Stimulated activated CD8-positive, alpha-beta memory T cell treated with anti-CD3 and anti-CD28 coated beads, Interleukin-2, amount 100 ng/mL, for 48 hours (primary cell): ENCODE results near the gene SOX6.
"Not testable (repeated sequence)": the region's sequence is repeated elsewhere in the genome, so short reads cannot be mapped to it uniquely, and the experiment has no call there.

ENCODE experiments used
- DNase-seq, 2 donors: peaks; one replicate each; pipeline ENCODE4 v3.0.0-alpha.2; 2020; ENCODE audit warnings: low read depth in 2 of 2

The SOX6 gene

GRCh38 chr11:16149476-16149875 lies 206.9 kb downstream of the SOX6 start:
- no peak for DNase-seq

GRCh38 chr11:16148301-16148931 lies 207.9 kb downstream of the SOX6 start:
- no peak for DNase-seq

- not testable (repeated sequence) for DNase-seq
Observed at GRCh38 chr11:16146980-16147379, 209.4 kb downstream of the SOX6 start.

- not testable (repeated sequence) for DNase-seq
Observed at GRCh38 chr11:16141614-16142013, 214.7 kb downstream of the SOX6 start.

GRCh38 chr11:16141162-16141561 lies 215.2 kb downstream of the SOX6 start:
- DNase-seq, result not testable (repeated sequence)

GRCh38 chr11:16136792-16137390 lies 219.5 kb downstream of the SOX6 start:
- no peak for DNase-seq

GRCh38 chr11:16133867-16134266 lies 222.5 kb downstream of the SOX6 start:
- no peak for DNase-seq

- no peak for DNase-seq
Observed at GRCh38 chr11:16127732-16128131, 228.6 kb downstream of the SOX6 start.

DNA sequence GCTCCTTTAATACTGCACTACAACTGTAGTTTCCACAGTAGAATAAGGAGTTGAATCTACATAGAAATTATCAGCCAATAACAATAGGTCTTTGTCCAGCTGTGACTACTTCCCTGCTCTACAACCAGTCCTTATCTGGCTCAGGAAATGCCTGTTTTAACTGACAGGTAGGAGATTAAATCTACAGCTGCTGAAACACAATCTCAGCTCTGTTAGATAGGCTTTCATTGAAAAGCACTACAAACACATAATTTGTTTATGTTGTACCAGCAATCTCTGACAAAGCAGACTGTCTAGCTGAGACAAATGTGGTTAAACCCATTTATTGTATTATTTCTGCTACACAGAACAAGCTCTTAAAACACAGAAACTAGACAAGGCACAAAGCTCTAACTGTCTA lies 230.0 kb downstream of the SOX6 start:
- DNase-seq, result no peak

- DNase-seq, result no peak
Observed at GRCh38 chr11:16125796-16126195, 230.6 kb downstream of the SOX6 start.

DNA sequence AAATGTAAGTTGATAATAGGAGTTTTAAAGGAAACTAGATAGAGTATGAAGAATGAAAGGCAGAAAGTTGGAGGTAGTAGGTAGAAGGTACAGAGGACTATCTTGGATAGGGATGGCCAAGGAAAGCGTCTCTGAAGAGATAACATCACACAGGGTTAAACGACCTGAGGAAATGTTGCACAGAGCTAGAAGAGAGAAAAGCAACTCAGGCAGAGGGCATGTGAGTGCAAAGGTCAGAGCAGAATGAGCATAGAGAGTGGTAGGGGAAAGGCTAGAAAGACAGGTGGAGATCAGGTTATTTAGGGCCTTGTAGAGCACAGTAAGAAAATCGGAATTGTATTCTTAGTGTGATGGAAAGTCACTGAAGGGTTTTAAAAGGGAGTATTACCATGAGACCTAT lies 232.0 kb downstream of the SOX6 start:
- DNase-seq, result no peak

DNA sequence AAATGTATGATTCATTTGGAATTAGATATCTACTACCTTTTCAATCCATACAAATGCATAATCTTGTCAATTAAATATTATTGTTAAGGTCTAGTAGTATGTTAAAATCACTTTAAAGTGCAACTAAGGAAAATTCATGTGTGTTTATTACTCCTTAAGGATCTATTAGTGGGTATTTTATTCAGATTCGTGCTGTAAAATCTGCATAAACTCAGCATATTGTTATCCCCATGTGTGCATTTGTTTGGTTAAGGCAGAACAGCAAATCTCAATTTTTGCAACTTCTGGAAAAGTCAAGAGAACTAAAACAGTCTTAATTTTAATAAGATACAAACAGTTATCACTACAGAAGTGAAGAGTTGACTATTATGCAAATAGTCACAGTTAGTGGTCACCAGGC lies 234.5 kb downstream of the SOX6 start:
- DNase-seq, result no peak

- DNase-seq, result no peak
Observed at GRCh38 chr11:16120008-16120407, 236.3 kb downstream of the SOX6 start.

- no peak for DNase-seq
Observed at GRCh38 chr11:16117989-16118756, 238.2 kb downstream of the SOX6 start.

DNA sequence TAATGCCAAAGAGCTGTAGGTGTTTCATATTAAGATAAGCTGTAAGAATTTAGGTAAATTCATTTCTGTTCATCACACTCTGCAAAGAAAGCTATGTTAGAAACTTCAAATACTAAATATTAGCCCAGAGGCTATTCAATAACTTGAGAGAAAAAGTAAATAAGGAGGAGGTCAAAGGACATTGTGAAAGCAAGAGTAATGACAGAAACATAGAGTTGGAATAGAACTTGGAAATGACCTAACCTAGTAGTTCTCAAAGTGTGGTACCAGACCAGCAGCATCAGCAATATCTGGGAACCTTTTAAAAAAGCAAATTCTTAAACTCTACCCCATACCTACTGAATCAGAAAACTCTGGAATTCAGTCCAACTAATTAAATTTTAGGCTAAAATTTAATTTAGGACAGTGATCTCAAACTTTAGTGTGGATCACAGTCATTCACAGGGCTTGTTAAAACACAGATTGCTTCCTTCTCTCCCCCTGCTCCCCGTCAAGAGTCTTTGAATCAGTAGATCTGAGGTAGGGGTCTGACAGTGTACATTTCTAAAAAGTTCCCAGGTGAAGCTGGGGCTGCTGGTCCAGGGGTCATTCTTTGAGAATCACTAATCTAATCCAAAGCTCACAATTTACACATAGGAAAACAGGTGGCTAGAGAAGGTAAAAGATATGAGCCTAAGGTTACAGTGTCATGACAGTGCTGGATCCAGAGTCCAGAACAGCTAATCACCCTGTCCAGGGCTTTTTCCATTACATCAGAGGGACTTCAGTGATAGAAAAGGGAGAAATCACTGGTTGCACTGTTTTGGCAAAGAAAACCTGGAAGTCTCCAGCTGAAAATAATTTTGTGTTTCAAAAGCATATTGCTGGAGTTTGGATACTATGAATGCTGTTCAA lies 241.1 kb downstream of the SOX6 start:
- no peak for DNase-seq

- no peak for DNase-seq
Observed at GRCh38 chr11:16114431-16114830, 241.9 kb downstream of the SOX6 start.

DNA sequence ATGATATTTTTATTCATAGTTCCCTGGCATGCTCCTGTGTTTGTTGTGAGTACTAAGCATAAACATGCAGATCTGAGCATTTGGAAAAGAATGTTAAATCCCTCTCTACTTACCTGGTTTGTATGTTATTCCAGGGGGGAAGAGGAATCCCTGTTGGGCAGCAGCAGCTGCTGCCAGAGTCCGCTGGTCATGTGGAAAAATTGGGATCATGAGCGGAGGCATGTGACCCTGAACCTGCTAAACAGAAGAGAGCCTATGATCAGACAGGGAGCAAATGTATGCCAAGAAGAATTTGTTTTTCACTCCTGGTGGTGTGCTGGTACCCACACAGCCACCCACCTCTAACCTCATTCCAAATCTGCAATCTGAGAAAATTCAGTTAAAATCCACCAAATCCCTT lies 244.7 kb downstream of the SOX6 start:
- DNase-seq, result no peak

DNA sequence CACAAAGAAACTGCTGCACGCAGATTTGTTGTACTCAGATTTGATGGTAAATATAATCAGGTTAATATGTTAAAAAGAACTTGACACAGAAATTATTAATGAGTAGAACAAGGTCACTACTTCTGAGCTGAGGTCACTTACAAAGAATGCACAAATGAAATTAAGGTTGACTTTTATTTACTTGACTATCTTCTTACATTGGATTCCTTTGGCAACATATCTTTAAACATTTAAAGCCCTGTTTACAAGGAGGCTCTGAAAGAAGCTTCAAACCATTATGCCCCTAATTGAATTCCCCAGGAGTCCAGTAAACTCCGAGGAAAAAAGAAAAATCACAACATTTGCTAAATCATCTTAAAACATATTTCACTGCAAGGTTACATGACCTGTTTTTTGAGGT lies 245.5 kb downstream of the SOX6 start:
- no peak for DNase-seq

DNA sequence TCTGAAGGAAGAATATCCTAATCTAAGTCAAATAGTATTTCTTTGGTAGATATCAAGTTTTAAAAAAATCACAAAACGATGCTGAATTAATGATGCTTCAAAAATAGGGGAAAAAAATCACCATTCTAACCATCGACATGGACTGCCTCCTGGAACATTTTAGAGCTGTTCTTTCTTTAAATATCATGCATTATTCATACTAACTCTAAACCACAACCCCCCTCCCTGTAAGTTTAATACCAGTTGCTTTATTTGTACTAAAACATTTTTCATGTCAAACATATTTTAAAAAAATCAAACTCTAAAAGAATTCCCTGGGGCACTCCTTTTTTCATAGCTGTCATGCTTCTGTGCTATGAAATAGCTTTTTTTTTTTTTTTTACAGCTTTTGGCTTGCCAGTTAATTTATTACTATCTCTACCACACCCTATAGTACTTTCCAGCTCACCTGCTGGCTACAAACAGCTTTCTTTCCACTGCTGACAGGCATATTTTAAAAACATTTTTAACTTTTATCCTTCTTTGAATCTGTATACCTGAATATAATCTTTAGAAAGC lies 256.9 kb downstream of the SOX6 start:
- no peak for DNase-seq

GRCh38 chr11:16098526-16099205 lies 257.7 kb downstream of the SOX6 start:
- DNase-seq, result no peak

GRCh38 chr11:16097543-16097942 lies 258.8 kb downstream of the SOX6 start:
- DNase-seq, result no peak
